Esophagus muscularis mucosa (tissue), 4 donors: ENCODE data around the gene MIOX. TPM values are rescaled to one million over a fixed set of nuclear protein-coding genes. Genes with fewer than 3 reads are reported as not detected.

Source experiments
- DNase-seq: peaks from one replicate; pipeline ENCODE4 v3.0.0-alpha.2; 2017; ENCODE audit errors: extremely low spot score
- H3K27ac ChIP-seq, 4 donors: fragments of 200-600 bp; sonication (generic); replicated peaks in 1 of 4; 1 replicate in 3 of 4; 2 replicates in 1 of 4; pipeline ENCODE4 v1.5.1; 2016 to 2019; ENCODE audit warnings: mild to moderate bottlenecking in 1 of 4
- H3K27me3 ChIP-seq, 4 donors: fragments of 200-600 bp; sonication (generic); one replicate each; pipeline versions ENCODE4 v1.5.1 to v1.6.0; 2016 to 2019
- H3K36me3 ChIP-seq, 4 donors: fragments of 200-600 bp; sonication (generic); one replicate each; pipeline ENCODE4 v1.5.1; 2016 to 2019
- H3K4me1 ChIP-seq, 4 donors: fragments of 200-600 bp; sonication (generic); one replicate each; pipeline ENCODE4 v1.5.1; 2016 to 2019
- H3K4me3 ChIP-seq, 4 donors: fragments of 200-600 bp; sonication (generic); 1 replicate in 2 of 4; 2 replicates in 2 of 4; pipeline ENCODE4 v1.5.1; 2016 to 2019; ENCODE audit warnings: mild to moderate bottlenecking in 4 of 4, moderate library complexity in 1 of 4
- H3K9me3 ChIP-seq, 4 donors: fragments of 200-600 bp; sonication (generic); 1 replicate in 3 of 4; 2 replicates in 1 of 4; pipeline ENCODE4 v1.5.1; 2016 to 2019
- CTCF ChIP-seq, 3 experiments: fragments of 200-600 bp in 2 of 3; fragments of 450-650 bp in 1 of 3; sonication (generic) in 2 of 3; IDR thresholded peaks; one replicate each; pipeline ENCODE4 v1.5.1; 2017 to 2019; ENCODE audit warnings: antibody characterized with exemption in 3 of 3, mild to moderate bottlenecking in 2 of 3, moderate library complexity in 1 of 3
- EP300 ChIP-seq: sonication (generic); formaldehyde crosslinking; IDR thresholded peaks from one replicate; pipeline ENCODE4 v1.6.1; 2017; ENCODE audit warnings: antibody characterized with exemption
- POLR2A ChIP-seq: fragments of 450-650 bp; IDR thresholded peaks from one replicate; pipeline ENCODE4 v1.6.1; 2017; ENCODE audit warnings: antibody characterized with exemption, moderate library complexity, mild to moderate bottlenecking, low read depth
- POLR2AphosphoS5 ChIP-seq, 2 donors: sonication (generic); formaldehyde crosslinking; IDR thresholded peaks; one replicate each; pipeline ENCODE4 v1.6.1; 2017; ENCODE audit warnings: antibody characterized with exemption in 2 of 2
- WGBS: methylation state at CpG from one replicate; pipeline ENCODE4 v1.1.5; 2018; 5-methylcytosine and 5-hydroxymethylcytosine counted together
- intact Hi-C: fragments of 100-400 bp; cut with DNase I; formaldehyde crosslinking; loops from one replicate; pipeline ENCODE4 v1.15.1; 2023
- total RNA-seq, 4 donors: library from RNA; depleted of rRNA; stranded (reverse); fragments of >200 nt; gene quantifications; one replicate each; pipeline versions ENCODE4 v1.1.0 to v1.2.1, GENCODE V29; 2016

MIOX gene
- total RNA-seq, 4 donors from 2014 or later, result not detected

- Histone ChIP-seq H3K27ac (no peak overlapping the region), H3K4me3 (no peak overlapping the region), H3K36me3 (peaks cover 38 to 82% (median 80%) of the 10 kb centered on the region in 4 donors), H3K9me3 (no peaks in the 10 kb centered on the region), H3K27me3 (no peaks in the 10 kb centered on the region), H3K4me1 (peaks cover 10 to 22% (median 18%) of the 10 kb centered on the region in 4 donors)
- WGBS, result 94% methylated on average over 5 of the region's 13 CpGs
- intact Hi-C loops, result no loop called here
- no peak for DNase-seq
- TF ChIP-seq EP300 (no peak), CTCF (IDR thresholded peaks at IDR 0.05) (no peak), POLR2A (no peak), POLR2AphosphoS5 (IDR thresholded peaks at IDR 0.05) (no peak)
Measured at GRCh38 chr22:50520826-50521453, 34.3 kb downstream of the MIOX start.

GRCh38 chr22:50521710-50522109 is 35.1 kb downstream of the MIOX start:
- Histone ChIP-seq H3K27me3 (no peaks in the 10 kb centered on the region), H3K4me3 (no peak overlapping the region), H3K4me1 (peaks cover 15 to 30% (median 25%) of the 10 kb centered on the region in 4 donors), H3K27ac (no peak overlapping the region), H3K36me3 (peaks cover 38 to 75% (median 73%) of the 10 kb centered on the region in 4 donors), H3K9me3 (no peaks in the 10 kb centered on the region)
- DNase-seq, result no peak
- TF ChIP-seq POLR2AphosphoS5 (IDR thresholded peaks at IDR 0.05), result no peak
- 84% methylated on average over 4 of the region's 10 CpGs for WGBS
- intact Hi-C loops, result no loop called here

- Histone ChIP-seq H3K4me1 (peaks cover 20 to 36% (median 31%) of the 10 kb centered on the region in 4 donors), H3K27ac (no peak overlapping the region), H3K9me3 (no peaks in the 10 kb centered on the region), H3K27me3 (no peaks in the 10 kb centered on the region), H3K36me3 (peaks cover 37 to 69% (median 67%) of the 10 kb centered on the region in 4 donors), H3K4me3 (no peak overlapping the region)
- DNase-seq, result no peak
- intact Hi-C loops, result no loop called here
- 92% methylated on average over 8 of the region's 15 CpGs for WGBS
- no peak for TF ChIP-seq EP300
- TF ChIP-seq CTCF (IDR thresholded peaks at IDR 0.05), result no peak
- TF ChIP-seq POLR2AphosphoS5 (IDR thresholded peaks at IDR 0.05), result no peak
- no peak for TF ChIP-seq POLR2A
Measured at GRCh38 chr22:50522208-50522805, 35.6 kb downstream of the MIOX start.

- Histone ChIP-seq H3K27me3 (no peaks in the 10 kb centered on the region), H3K4me3 (no peak overlapping the region), H3K4me1 (peaks cover 21 to 41% (median 32%) of the 10 kb centered on the region in 4 donors), H3K9me3 (no peaks in the 10 kb centered on the region), H3K36me3 (peaks cover 30 to 63% (median 61%) of the 10 kb centered on the region in 4 donors), H3K27ac (no peak overlapping the region)
- intact Hi-C loops, result no loop called here
- WGBS, result 92% methylated on average over 11 of the region's 22 CpGs
- TF ChIP-seq CTCF (IDR thresholded peaks at IDR 0.05) (no peak), POLR2A (no peak), EP300 (no peak), POLR2AphosphoS5 (IDR thresholded peaks at IDR 0.05) (no peak)
- no peak for DNase-seq
Measured at GRCh38 chr22:50522806-50523438, 36.3 kb downstream of the MIOX start.

- Histone ChIP-seq H3K36me3 (peaks cover 30 to 58% (median 56%) of the 10 kb centered on the region in 4 donors), H3K4me3 (no peak overlapping the region), H3K9me3 (no peaks in the 10 kb centered on the region), H3K27ac (no peak overlapping the region), H3K27me3 (no peaks in the 10 kb centered on the region), H3K4me1 (peaks cover 21 to 44% (median 32%) of the 10 kb centered on the region in 4 donors)
- intact Hi-C loops, result no loop called here
- 93% methylated on average over 14 of the region's 16 CpGs for WGBS
- DNase-seq, result no peak
- TF ChIP-seq EP300 (no peak), POLR2AphosphoS5 (IDR thresholded peaks at IDR 0.05) (no peak), CTCF (IDR thresholded peaks at IDR 0.05) (no peak), POLR2A (no peak)
Measured at GRCh38 chr22:50523458-50523805, 36.8 kb downstream of the MIOX start.
